Tibial nerve (tissue), 4 donors: ENCODE measurements around the gene TTC33.

Source experiments
- CTCF ChIP-seq, 5 experiments: fragments of 200-600 bp in 3 of 5; fragments of 450-650 bp in 2 of 5; sonication (generic) in 3 of 5; IDR thresholded peaks; one replicate each; pipeline ENCODE4 v1.5.1; 2016 to 2019; ENCODE audit warnings: antibody characterized with exemption in 5 of 5, mild to moderate bottlenecking in 3 of 5, moderate library complexity in 2 of 5
- EP300 ChIP-seq, 2 donors: sonication (generic); formaldehyde crosslinking; IDR thresholded peaks; one replicate each; pipeline ENCODE4 v1.6.1; 2017; ENCODE audit warnings: antibody characterized with exemption in 2 of 2, mild to moderate bottlenecking in 1 of 2
- POLR2A ChIP-seq, 2 donors: fragments of 450-650 bp; IDR thresholded peaks; one replicate each; pipeline ENCODE4 v1.6.1; 2017; ENCODE audit warnings: antibody characterized with exemption in 2 of 2, mild to moderate bottlenecking in 2 of 2, moderate library complexity in 2 of 2

GRCh38 chr5:40615586-40616170 lies 140.1 kb downstream of the TTC33 start:
- TF ChIP-seq EP300 (IDR thresholded peaks at IDR 0.05) (peak in 1 of 2 donors; percentile 35), CTCF (IDR thresholded peaks at IDR 0.05) (no peak), POLR2A (IDR thresholded peaks at IDR 0.05) (no peak)
